Hepatocyte (in vitro differentiated cells): ENCODE results near the gene TMCO6.

Source experiments
- EZH2 ChIP-seq: fragments of 200-600 bp; sonication (generic); IDR thresholded peaks from 2 replicates; pipeline ENCODE4 v1.6.1; 2016; ENCODE audit warnings: antibody characterized with exemption, mild to moderate bottlenecking, borderline replicate concordance
- EZH2phosphoT487 ChIP-seq: fragments of 200-600 bp; sonication (generic); IDR thresholded peaks from one replicate; pipeline ENCODE4 v1.6.1; 2018; ENCODE audit warnings: antibody characterized with exemption, mild to moderate bottlenecking, low read depth, moderate library complexity; ENCODE audit not compliant: unreplicated experiment, severe bottlenecking
- TF ChIP-seq, protein P1 (sequence below): fragments of 200-600 bp; sonication (generic); IDR thresholded peaks from 2 replicates; pipeline ENCODE4 v1.5.1; 2016; ENCODE audit warnings: antibody characterized with exemption, mild to moderate bottlenecking; ENCODE audit not compliant: poor library complexity

DNA sequence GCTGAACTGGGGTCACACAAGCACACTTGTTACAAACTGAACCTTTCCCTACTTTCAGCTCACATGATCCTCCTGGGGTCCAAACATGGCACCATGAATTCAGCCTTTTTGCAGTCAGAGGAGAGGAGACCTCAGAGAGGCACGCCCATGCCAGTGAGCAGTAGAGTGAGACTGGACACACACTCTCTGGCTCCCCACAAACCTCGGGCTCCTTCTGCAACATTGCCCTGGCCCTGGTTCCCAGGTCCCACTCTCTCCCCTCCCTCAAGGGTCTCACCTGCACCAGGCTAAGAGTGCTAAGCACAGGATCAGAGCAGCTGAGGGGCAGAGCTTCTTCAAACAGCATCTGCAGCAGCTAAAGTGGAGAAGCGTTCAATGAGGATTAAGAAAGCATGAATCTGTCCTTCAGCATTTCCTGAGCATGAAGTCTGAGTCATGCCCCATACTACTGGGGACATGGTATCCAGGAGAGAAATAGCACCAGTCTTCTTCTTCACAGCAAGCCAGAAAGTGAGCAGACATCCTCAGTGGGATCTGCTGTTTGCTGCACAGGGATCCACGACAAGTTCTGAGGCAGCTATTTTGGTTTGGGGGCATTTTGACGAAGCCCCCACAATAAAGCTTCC lies 47.4 kb upstream of the TMCO6 start:
- TF ChIP-seq, protein P1, sequence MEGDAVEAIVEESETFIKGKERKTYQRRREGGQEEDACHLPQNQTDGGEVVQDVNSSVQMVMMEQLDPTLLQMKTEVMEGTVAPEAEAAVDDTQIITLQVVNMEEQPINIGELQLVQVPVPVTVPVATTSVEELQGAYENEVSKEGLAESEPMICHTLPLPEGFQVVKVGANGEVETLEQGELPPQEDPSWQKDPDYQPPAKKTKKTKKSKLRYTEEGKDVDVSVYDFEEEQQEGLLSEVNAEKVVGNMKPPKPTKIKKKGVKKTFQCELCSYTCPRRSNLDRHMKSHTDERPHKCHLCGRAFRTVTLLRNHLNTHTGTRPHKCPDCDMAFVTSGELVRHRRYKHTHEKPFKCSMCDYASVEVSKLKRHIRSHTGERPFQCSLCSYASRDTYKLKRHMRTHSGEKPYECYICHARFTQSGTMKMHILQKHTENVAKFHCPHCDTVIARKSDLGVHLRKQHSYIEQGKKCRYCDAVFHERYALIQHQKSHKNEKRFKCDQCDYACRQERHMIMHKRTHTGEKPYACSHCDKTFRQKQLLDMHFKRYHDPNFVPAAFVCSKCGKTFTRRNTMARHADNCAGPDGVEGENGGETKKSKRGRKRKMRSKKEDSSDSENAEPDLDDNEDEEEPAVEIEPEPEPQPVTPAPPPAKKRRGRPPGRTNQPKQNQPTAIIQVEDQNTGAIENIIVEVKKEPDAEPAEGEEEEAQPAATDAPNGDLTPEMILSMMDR = no peak
- TF ChIP-seq EZH2phosphoT487 (no peak), EZH2 (no peak)
